Measurements from ENCODE around the gene RAB3C.

The RAB3C gene

GRCh38 chr5:58759745-58760144, 176.9 kb downstream of the RAB3C start:
- peak overlapping the region; percentile 76 for H3K4me2 ChIP-seq

GRCh38 chr5:58760222-58760621, 177.3 kb downstream of the RAB3C start:
- no peak for TF ChIP-seq CTCF (conservative IDR thresholded peaks at IDR 0.05; ENCODE audit: low read depth, low read length)
- Histone ChIP-seq H3K9ac (peak overlapping the region; percentile 58), H4K20me1 (ENCODE audit: insufficient read depth) (no peaks in the 10 kb centered on the region), H3K4me2 (peak overlapping the region; percentile 76), H3K4me3 (IDR thresholded peaks at IDR 0.05; ENCODE audit: insufficient read depth, low read depth, low read length) (no peak overlapping the region), H3K4me1 (ENCODE audit: low read depth, poor library complexity, severe bottlenecking) (peaks cover 20% of the 10 kb centered on the region), H3K27me3 (ENCODE audit: insufficient read depth, low read depth) (no peaks in the 10 kb centered on the region), H3K27ac (peak overlapping the region; percentile 41), H3K79me2 (ENCODE audit: insufficient read depth, low read depth) (no peaks in the 10 kb centered on the region), H2AFZ (ENCODE audit: low read depth) (peak overlapping the region; percentile 94), H3K36me3 (ENCODE audit: insufficient read depth) (no peaks in the 10 kb centered on the region)

More at GRCh38 chr5:58759745-58760144, 176.9 kb downstream of the RAB3C start:
- Histone ChIP-seq H2AFZ (ENCODE audit: low read depth) (peak overlapping the region; percentile 94), H3K36me3 (ENCODE audit: insufficient read depth) (no peaks in the 10 kb centered on the region), H3K27me3 (ENCODE audit: insufficient read depth, low read depth) (no peaks in the 10 kb centered on the region), H4K20me1 (ENCODE audit: insufficient read depth) (no peaks in the 10 kb centered on the region), H3K4me1 (ENCODE audit: low read depth, poor library complexity, severe bottlenecking) (peaks cover 20% of the 10 kb centered on the region), H3K4me3 (IDR thresholded peaks at IDR 0.05; ENCODE audit: insufficient read depth, low read depth, low read length) (no peak overlapping the region), H3K27ac (peak overlapping the region; percentile 41), H3K79me2 (ENCODE audit: insufficient read depth, low read depth) (no peaks in the 10 kb centered on the region), H3K9ac (peak overlapping the region; percentile 58)
- TF ChIP-seq CTCF (conservative IDR thresholded peaks at IDR 0.05; ENCODE audit: low read depth, low read length) = no peak

GRCh38 chr5:58761407-58761806, 178.5 kb downstream of the RAB3C start:
- Histone ChIP-seq H3K27me3 (ENCODE audit: insufficient read depth, low read depth) (no peaks in the 10 kb centered on the region), H3K27ac (no peak overlapping the region), H2AFZ (ENCODE audit: low read depth) (no peak overlapping the region), H3K9ac (no peak overlapping the region), H3K4me1 (ENCODE audit: low read depth, poor library complexity, severe bottlenecking) (peaks cover 20% of the 10 kb centered on the region), H3K4me3 (IDR thresholded peaks at IDR 0.05; ENCODE audit: insufficient read depth, low read depth, low read length) (no peak overlapping the region), H3K36me3 (ENCODE audit: insufficient read depth) (no peaks in the 10 kb centered on the region), H4K20me1 (ENCODE audit: insufficient read depth) (no peaks in the 10 kb centered on the region), H3K4me2 (peak overlapping the region; percentile 11), H3K79me2 (ENCODE audit: insufficient read depth, low read depth) (no peaks in the 10 kb centered on the region)
- no peak for TF ChIP-seq CTCF (conservative IDR thresholded peaks at IDR 0.05; ENCODE audit: low read depth, low read length)

- Histone ChIP-seq H3K27me3 (ENCODE audit: insufficient read depth, low read depth) (no peaks in the 10 kb centered on the region), H3K27ac (no peak overlapping the region), H2AFZ (ENCODE audit: low read depth) (no peak overlapping the region), H3K9ac (no peak overlapping the region), H3K4me3 (IDR thresholded peaks at IDR 0.05; ENCODE audit: insufficient read depth, low read depth, low read length) (no peak overlapping the region), H3K4me1 (ENCODE audit: low read depth, poor library complexity, severe bottlenecking) (peaks cover 20% of the 10 kb centered on the region), H4K20me1 (ENCODE audit: insufficient read depth) (no peaks in the 10 kb centered on the region), H3K79me2 (ENCODE audit: insufficient read depth, low read depth) (no peaks in the 10 kb centered on the region), H3K4me2 (no peak overlapping the region), H3K36me3 (ENCODE audit: insufficient read depth) (no peaks in the 10 kb centered on the region)
- TF ChIP-seq CTCF (conservative IDR thresholded peaks at IDR 0.05; ENCODE audit: low read depth, low read length) = no peak
Observed at GRCh38 chr5:58763390-58763789, 180.5 kb downstream of the RAB3C start.
